Peyer's patch (tissue), 4 donors: ENCODE measurements around the gene MAN1A1.

Experiments
- POLR2A ChIP-seq, 2 donors: fragments of 450-650 bp; IDR thresholded peaks; one replicate each; pipeline ENCODE4 v1.5.1; 2017; ENCODE audit warnings: antibody characterized with exemption in 2 of 2, mild to moderate bottlenecking in 2 of 2, moderate library complexity in 2 of 2
- TF ChIP-seq, protein P1 (sequence below), 6 experiments: fragments of 450-650 bp in 4 of 6; fragments of 200-600 bp in 2 of 6; sonication (generic) in 1 of 6; IDR thresholded peaks; one replicate each; pipeline ENCODE4 v1.5.1; 2017 to 2019; ENCODE audit warnings: antibody characterized with exemption in 6 of 6, mild to moderate bottlenecking in 3 of 6, moderate library complexity in 1 of 6

- TF ChIP-seq, protein P1, sequence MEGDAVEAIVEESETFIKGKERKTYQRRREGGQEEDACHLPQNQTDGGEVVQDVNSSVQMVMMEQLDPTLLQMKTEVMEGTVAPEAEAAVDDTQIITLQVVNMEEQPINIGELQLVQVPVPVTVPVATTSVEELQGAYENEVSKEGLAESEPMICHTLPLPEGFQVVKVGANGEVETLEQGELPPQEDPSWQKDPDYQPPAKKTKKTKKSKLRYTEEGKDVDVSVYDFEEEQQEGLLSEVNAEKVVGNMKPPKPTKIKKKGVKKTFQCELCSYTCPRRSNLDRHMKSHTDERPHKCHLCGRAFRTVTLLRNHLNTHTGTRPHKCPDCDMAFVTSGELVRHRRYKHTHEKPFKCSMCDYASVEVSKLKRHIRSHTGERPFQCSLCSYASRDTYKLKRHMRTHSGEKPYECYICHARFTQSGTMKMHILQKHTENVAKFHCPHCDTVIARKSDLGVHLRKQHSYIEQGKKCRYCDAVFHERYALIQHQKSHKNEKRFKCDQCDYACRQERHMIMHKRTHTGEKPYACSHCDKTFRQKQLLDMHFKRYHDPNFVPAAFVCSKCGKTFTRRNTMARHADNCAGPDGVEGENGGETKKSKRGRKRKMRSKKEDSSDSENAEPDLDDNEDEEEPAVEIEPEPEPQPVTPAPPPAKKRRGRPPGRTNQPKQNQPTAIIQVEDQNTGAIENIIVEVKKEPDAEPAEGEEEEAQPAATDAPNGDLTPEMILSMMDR (IDR thresholded peaks at IDR 0.05): no peak
- no peak for TF ChIP-seq POLR2A (IDR thresholded peaks at IDR 0.05)
Measured at GRCh38 chr6:119328892-119329793, 20.4 kb downstream of the MAN1A1 start.
